HG03064 (cell line): Measurements from ENCODE around the gene DALRD3.
A peak's percentile ranks its signal among the peaks of the same experiment; 100 is the strongest.

Experiments
- ATAC-seq: cut with Tn5 transposase; IDR thresholded peaks from one replicate; pipeline ENCODE4 v1.9.1; 2021; ENCODE audit warnings: low read depth; ENCODE audit not compliant: unreplicated experiment

The DALRD3 gene

GRCh38 chr3:49017971-49018706 is at the start of gene DALRD3:
Gene DALRD3 (minus strand): TSS chr3:49018580. CDS start chr3:49018564, 16 bp downstream.
- no peak for ATAC-seq

- ATAC-seq = no peak
Observed at GRCh38 chr3:49058011-49058410, 39.6 kb upstream of the DALRD3 start.

GRCh38 chr3:49057268-49057667 is 38.9 kb upstream of the DALRD3 start:
- ATAC-seq = no peak

- no peak for ATAC-seq
Observed at GRCh38 chr3:49054344-49054862, 36.0 kb upstream of the DALRD3 start.

- no peak for ATAC-seq
Observed at GRCh38 chr3:49053543-49053942, 35.2 kb upstream of the DALRD3 start.

- ATAC-seq = no peak
Observed at GRCh38 chr3:49035281-49035680, 16.9 kb upstream of the DALRD3 start.

- no peak for ATAC-seq
Observed at GRCh38 chr3:49034650-49035049, 16.3 kb upstream of the DALRD3 start.

- ATAC-seq = no peak
Observed at GRCh38 chr3:49032646-49033304, 14.4 kb upstream of the DALRD3 start.

- ATAC-seq = no peak
Observed at GRCh38 chr3:49030321-49030720, 11.9 kb upstream of the DALRD3 start.

- no peak for ATAC-seq
Observed at GRCh38 chr3:49029563-49029884, 11.1 kb upstream of the DALRD3 start.

GRCh38 chr3:49028673-49029562 is 10.5 kb upstream of the DALRD3 start, which contains the start of gene IMPDH2:
Gene IMPDH2 (minus strand): TSS chr3:49029398. CDS start chr3:49029350, 48 bp downstream.
- ATAC-seq = peak; percentile 79

- no peak for ATAC-seq
Observed at GRCh38 chr3:49028298-49028672, 9.9 kb upstream of the DALRD3 start.

GRCh38 chr3:49027634-49028033 is 9.3 kb upstream of the DALRD3 start:
- no peak for ATAC-seq

- ATAC-seq = no peak
Observed at GRCh38 chr3:49026536-49026935, 8.2 kb upstream of the DALRD3 start.

- ATAC-seq = no peak
Observed at GRCh38 chr3:49025793-49026520, 7.6 kb upstream of the DALRD3 start.

GRCh38 chr3:49025005-49025792 is 6.8 kb upstream of the DALRD3 start:
- ATAC-seq = no peak

GRCh38 chr3:49024449-49024848 is 6.1 kb upstream of the DALRD3 start:
- ATAC-seq = no peak

- no peak for ATAC-seq
Observed at GRCh38 chr3:49023775-49024174, 5.4 kb upstream of the DALRD3 start.

- no peak for ATAC-seq
Observed at GRCh38 chr3:49022688-49023171, 4.3 kb upstream of the DALRD3 start.
